HG03045 (cell line): Measurements from ENCODE around the gene CARD11.
A peak's percentile ranks its signal among the peaks of the same experiment; 100 is the strongest.
"Not testable (repeated sequence)": the region's sequence is repeated elsewhere in the genome, so short reads cannot be mapped to it uniquely, and the experiment has no call there.

Experiments
- ATAC-seq: cut with Tn5 transposase; IDR thresholded peaks from one replicate; pipeline ENCODE4 v1.9.1; 2021; ENCODE audit warnings: mild to moderate bottlenecking, moderate library complexity; ENCODE audit not compliant: unreplicated experiment

Gene CARD11

GRCh38 chr7:3065724-3066143 lies 22.1 kb upstream of the CARD11 start:
- peak; percentile 43 for ATAC-seq

- ATAC-seq = no peak
Measured at GRCh38 chr7:3064067-3064466, 20.4 kb upstream of the CARD11 start.

GRCh38 chr7:3063016-3063753 lies 19.5 kb upstream of the CARD11 start:
- ATAC-seq = peak; percentile 94

DNA sequence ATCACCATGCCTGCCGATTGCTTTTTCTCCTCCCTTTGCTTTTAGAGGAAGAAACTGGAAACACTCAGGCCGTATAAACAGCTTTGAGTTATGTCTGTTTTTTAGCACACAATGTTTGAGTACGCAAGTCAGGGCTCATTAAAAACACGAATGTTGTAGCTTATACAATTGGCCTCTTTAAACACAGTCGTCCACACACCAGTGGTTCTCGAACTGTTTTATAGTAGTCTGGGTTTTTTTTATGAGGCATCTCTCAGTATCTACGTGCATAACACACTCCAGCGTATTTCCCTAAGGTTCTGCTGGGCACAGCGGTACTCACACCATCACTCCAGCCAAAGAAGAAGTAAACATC lies 13.4 kb upstream of the CARD11 start:
- no peak for ATAC-seq

- no peak for ATAC-seq
Measured at GRCh38 chr7:3056234-3057065, 12.8 kb upstream of the CARD11 start.

GRCh38 chr7:3055626-3056025 lies 12.0 kb upstream of the CARD11 start:
- no peak for ATAC-seq

- ATAC-seq = peak; percentile 62
Measured at GRCh38 chr7:3042861-3043489, 692 bp downstream of the CARD11 start.

GRCh38 chr7:3041986-3042675 lies 1.5 kb downstream of the CARD11 start:
- ATAC-seq = no peak

- no peak for ATAC-seq
Measured at GRCh38 chr7:3039787-3040186, 3.9 kb downstream of the CARD11 start.

GRCh38 chr7:3038011-3038410 lies 5.7 kb downstream of the CARD11 start:
- not testable (repeated sequence) for ATAC-seq

- ATAC-seq = no peak
Measured at GRCh38 chr7:3037259-3037658, 6.4 kb downstream of the CARD11 start.

GRCh38 chr7:3034591-3035150 lies 9.0 kb downstream of the CARD11 start:
- ATAC-seq = no peak

- no peak for ATAC-seq
Measured at GRCh38 chr7:3033581-3033980, 10.1 kb downstream of the CARD11 start.

DNA sequence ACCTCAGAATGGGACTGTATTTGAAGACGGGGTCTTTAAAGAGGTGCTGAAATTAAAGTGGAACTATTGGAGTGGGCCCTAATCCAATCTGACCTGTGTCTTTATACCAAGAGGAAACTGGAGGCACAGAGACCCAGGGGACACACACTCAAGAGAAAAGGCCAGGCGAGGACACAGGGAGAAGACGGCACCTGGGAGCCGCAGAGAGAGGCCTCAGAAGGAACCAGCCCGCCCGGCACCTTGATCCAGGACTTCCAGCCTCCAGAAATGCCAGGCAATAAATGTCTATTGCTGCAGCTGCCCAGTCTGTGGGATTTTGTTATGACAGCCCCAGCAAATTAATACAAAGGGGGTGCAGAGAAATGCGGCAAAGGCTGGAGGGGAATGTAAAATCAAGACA lies 10.5 kb downstream of the CARD11 start:
- ATAC-seq = no peak

DNA sequence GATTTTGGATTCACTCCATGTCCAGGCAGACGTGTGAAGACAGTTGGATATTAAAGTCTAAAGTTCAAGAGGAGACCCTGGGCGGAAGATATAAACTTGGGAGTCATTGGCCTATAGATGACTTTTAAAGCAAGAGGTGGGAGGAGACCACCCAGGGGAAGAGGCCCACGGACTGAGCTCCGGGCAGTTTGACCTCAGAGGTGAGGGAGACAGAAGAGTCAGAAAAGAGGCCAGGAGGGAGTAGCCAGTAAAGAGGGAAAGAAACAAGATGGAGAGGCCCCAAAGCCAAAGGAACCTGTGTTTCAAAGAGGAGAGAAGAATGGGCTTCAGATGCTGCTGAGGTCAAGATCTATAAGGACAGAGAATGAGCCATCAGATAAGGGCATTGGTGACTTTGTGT lies 11.4 kb downstream of the CARD11 start:
- ATAC-seq = no peak

DNA sequence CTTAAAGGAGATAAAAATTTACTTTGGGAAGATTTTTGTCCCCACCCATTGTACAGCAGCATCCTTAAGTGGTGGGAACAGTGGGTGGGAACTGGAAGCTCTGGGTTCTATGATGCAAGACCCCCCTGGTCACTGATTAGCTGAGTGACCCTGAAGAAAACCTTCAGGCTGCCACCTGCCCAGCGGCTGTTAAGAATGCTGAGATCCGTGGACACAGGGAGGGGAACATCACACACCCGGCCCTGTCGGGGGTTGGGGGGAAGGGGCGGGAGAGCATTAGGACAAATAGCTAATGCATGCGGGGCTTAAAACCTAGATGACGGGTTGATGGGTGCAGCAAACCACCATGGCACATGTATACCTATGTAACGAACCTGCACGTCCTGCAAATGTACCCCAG lies 14.5 kb downstream of the CARD11 start:
- no peak for ATAC-seq

GRCh38 chr7:3028758-3029093 lies 14.9 kb downstream of the CARD11 start:
- ATAC-seq = no peak

GRCh38 chr7:3028071-3028757 lies 15.5 kb downstream of the CARD11 start:
- ATAC-seq = no peak

GRCh38 chr7:3027005-3027845 lies 16.4 kb downstream of the CARD11 start:
- ATAC-seq = no peak

DNA sequence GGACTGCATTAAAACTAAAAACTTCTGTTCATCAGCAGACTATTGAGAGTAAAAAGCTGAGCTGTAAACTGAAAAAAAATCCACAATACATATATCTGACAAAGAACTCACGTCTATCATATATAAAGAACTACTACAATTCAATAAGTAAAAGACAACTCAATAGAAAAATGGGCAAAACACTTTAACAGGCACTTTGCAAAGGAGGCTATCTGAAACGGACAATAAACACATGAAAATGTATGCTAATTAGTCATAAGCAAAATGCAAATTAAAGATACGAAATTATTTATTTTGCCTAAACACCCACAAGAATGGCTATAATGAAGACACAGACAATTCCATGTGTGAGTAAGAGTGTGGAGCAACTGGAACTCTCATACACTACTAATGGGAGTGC lies 18.1 kb downstream of the CARD11 start:
- no peak for ATAC-seq
